Liver (tissue), 9 donors: ENCODE data around the gene AGPAT2. TPM values are rescaled to one million over a fixed set of nuclear protein-coding genes. Genes with fewer than 3 reads are reported as not detected.

Experiments
- DNase-seq: peaks from one replicate; pipeline ENCODE4 v3.0.0-alpha.2; 2017; ENCODE audit warnings: low spot score
- H3K27ac ChIP-seq, 2 donors: one replicate each; pipeline ENCODE4 v1.7.0; 2013; ENCODE audit warnings: inconsistent platforms in 2 of 2, low read length in 2 of 2, control low read depth in 1 of 2, low read depth in 1 of 2, mild to moderate bottlenecking in 1 of 2
- H3K27me3 ChIP-seq, 4 donors: one replicate each; pipeline versions ENCODE4 v1.6.1 to v1.7.0; 2013; ENCODE audit warnings: low read length in 3 of 4, inconsistent platforms in 1 of 4, mild to moderate bottlenecking in 1 of 4, moderate library complexity in 1 of 4; ENCODE audit not compliant: control insufficient read depth in 4 of 4, insufficient read depth in 4 of 4
- H3K36me3 ChIP-seq, 4 donors: one replicate each; pipeline versions ENCODE4 v1.6.1 to v1.7.0; 2013; ENCODE audit warnings: low read length in 3 of 4, mild to moderate bottlenecking in 3 of 4, low read depth in 1 of 4, moderate library complexity in 1 of 4; ENCODE audit not compliant: control insufficient read depth in 4 of 4, insufficient read depth in 3 of 4
- H3K4me1 ChIP-seq, 4 donors: one replicate each; pipeline versions ENCODE4 v1.6.1 to v1.7.0; 2013; ENCODE audit warnings: low read length in 3 of 4, mild to moderate bottlenecking in 3 of 4, moderate library complexity in 1 of 4; ENCODE audit not compliant: control insufficient read depth in 4 of 4, insufficient read depth in 4 of 4
- H3K4me3 ChIP-seq, 3 donors: one replicate each; pipeline versions ENCODE4 v1.6.1 to v1.7.0; 2013; ENCODE audit warnings: low read length in 3 of 3, control low read depth in 1 of 3, low read depth in 1 of 3, mild to moderate bottlenecking in 1 of 3
- H3K9ac ChIP-seq, 2 donors: one replicate each; pipeline ENCODE4 v1.7.0; 2013; ENCODE audit warnings: low read length in 2 of 2, mild to moderate bottlenecking in 2 of 2, moderate library complexity in 2 of 2, control low read depth in 1 of 2, low read depth in 1 of 2
- H3K9me3 ChIP-seq, 4 donors: one replicate each; pipeline versions ENCODE4 v1.6.1 to v1.7.0; 2013; ENCODE audit warnings: low read length in 3 of 4; ENCODE audit not compliant: control insufficient read depth in 4 of 4
- CTCF ChIP-seq: fragments of 150-350 bp; IDR thresholded peaks from 2 replicates; pipeline ENCODE4 v1.5.1; 2017; ENCODE audit warnings: improper control_type of control experiment, low read depth, low read length; ENCODE audit not compliant: missing input control
- EGR1 ChIP-seq, 2 donors: IDR thresholded peaks; 2 replicates each; pipeline ENCODE4 v1.6.1; 2016 to 2018; ENCODE audit warnings: antibody characterized with exemption in 2 of 2, low read depth in 2 of 2
- FOXA1 ChIP-seq: IDR thresholded peaks from 2 replicates; pipeline ENCODE4 v1.6.1; 2016; ENCODE audit warnings: antibody characterized with exemption
- GABPA ChIP-seq, 2 donors: IDR thresholded peaks in 1 of 2; conservative IDR thresholded peaks in 1 of 2; 2 replicates each; pipeline ENCODE4 v1.6.1; 2016; ENCODE audit warnings: antibody characterized with exemption in 2 of 2, mild to moderate bottlenecking in 1 of 2, moderate library complexity in 1 of 2
- HNF4A ChIP-seq, 2 donors: conservative IDR thresholded peaks; 2 replicates each; pipeline ENCODE4 v1.6.1; 2016; ENCODE audit warnings: antibody characterized with exemption in 2 of 2, mild to moderate bottlenecking in 2 of 2
- HNF4G ChIP-seq: IDR thresholded peaks from 2 replicates; pipeline ENCODE4 v1.6.1; 2016; ENCODE audit warnings: antibody characterized with exemption
- JUND ChIP-seq, 2 donors: IDR thresholded peaks; 2 replicates each; pipeline ENCODE4 v1.6.1; 2016; ENCODE audit warnings: antibody characterized with exemption in 2 of 2
- NR2F2 ChIP-seq: IDR thresholded peaks from 2 replicates; pipeline ENCODE4 v1.6.1; 2016; ENCODE audit warnings: antibody characterized with exemption
- RAD21 ChIP-seq, 2 donors: IDR thresholded peaks; 2 replicates each; pipeline ENCODE4 v1.6.1; 2016; ENCODE audit warnings: antibody characterized with exemption in 2 of 2, mild to moderate bottlenecking in 2 of 2
- REST ChIP-seq: IDR thresholded peaks from 2 replicates; pipeline ENCODE4 v1.6.1; 2016; ENCODE audit warnings: antibody characterized with exemption, mild to moderate bottlenecking
- RXRA ChIP-seq, 2 donors: IDR thresholded peaks; 2 replicates each; pipeline ENCODE4 v1.6.1; 2017 to 2018; ENCODE audit warnings: antibody characterized with exemption in 2 of 2, mild to moderate bottlenecking in 1 of 2
- SP1 ChIP-seq: IDR thresholded peaks from 2 replicates; pipeline ENCODE4 v1.6.1; 2018; ENCODE audit warnings: antibody characterized with exemption, mild to moderate bottlenecking
- TAF1 ChIP-seq: conservative IDR thresholded peaks from 2 replicates; pipeline ENCODE4 v1.6.1; 2016; ENCODE audit warnings: antibody characterized with exemption, mild to moderate bottlenecking
- YY1 ChIP-seq: IDR thresholded peaks from 2 replicates; pipeline ENCODE4 v1.6.1; 2016; ENCODE audit warnings: antibody characterized with exemption, mild to moderate bottlenecking
- WGBS: extraction: QIAGEN DNeasy Blood & Tissue Kit; methylation state at CpG from one replicate; pipeline ENCODE4 v1.1.7; 2013; 5-methylcytosine and 5-hydroxymethylcytosine counted together
- polyA plus RNA-seq, 2 donors: library from polyadenylated mRNA; stranded (reverse) in 1 of 2; unstranded in 1 of 2; fragments of 200-250 nt in 1 of 2; fragments of >200 nt in 1 of 2; fragmentation: Nextera tagmentation in 1 of 2; extraction: Ambion mirVana in 1 of 2; gene quantifications; one replicate each; pipeline versions ENCODE4 v1.2.1 to v1.2.3, GENCODE V29; 2013 to 2015
- total RNA-seq, 2 donors: library from RNA; depleted of rRNA; stranded (reverse); fragments of >200 nt; gene quantifications; one replicate each; pipeline ENCODE4 v1.2.3, GENCODE V29; 2014
- TF ChIP-seq, protein P1 (sequence below): IDR thresholded peaks from 2 replicates; pipeline ENCODE4 v1.6.1; 2016; ENCODE audit warnings: antibody characterized with exemption
- donor health status: healthy.
- donor health status: healthy.
- donor health status: healthy.
- donor health status: healthy.
- donor health status: healthy.

Gene AGPAT2
- total and polyA plus RNA-seq, 4 donors: 75.1 to 222 (median 212) TPM

DNA sequence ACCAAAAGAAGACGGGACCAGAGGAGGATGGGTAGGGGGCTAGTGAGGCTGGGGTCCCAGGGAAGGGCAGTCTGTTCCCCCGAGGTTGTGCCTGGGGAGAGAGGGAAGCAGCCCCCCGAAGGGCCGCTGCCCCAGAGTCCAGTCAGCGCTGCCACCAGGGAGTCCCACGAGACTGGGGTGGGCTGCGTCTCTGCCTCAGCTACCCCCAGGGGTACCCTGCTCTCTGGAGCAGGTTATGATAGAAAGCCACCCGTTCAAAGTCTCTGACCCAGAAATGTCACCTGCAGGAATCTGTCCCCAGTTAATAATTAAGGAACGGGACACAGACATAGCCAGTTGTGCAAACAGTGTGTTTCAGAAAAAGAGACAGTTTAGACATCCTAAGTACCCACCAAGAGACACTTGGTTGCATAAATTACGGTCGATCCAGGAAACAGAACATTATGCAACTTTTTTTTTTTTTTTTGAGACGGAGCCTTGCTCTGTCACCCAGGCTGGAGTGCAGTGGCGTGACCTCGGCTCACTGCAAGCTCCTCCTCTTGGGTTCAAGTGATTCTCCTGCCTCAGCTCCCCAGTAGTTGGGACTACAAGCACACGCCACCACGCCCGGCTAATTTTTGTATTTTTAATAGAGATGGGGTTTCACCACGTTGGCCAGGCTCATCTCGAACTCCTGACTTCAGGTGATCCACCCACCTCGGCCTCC is 10.7 kb upstream of the AGPAT2 start (continued):
- TF ChIP-seq REST (peak; percentile 28), GABPA (IDR thresholded peaks at IDR 0.05 in 1 of 2, conservative IDR thresholded peaks at IDR 0.05 in 1 of 2) (peak in 1 of 2 donors; percentile 11), YY1 (peak; percentile 49), HNF4G (peak; percentile 64), SP1 (peak; percentile 83), NR2F2 (peak; percentile 48), HNF4A (conservative IDR thresholded peaks at IDR 0.05) (peak; percentile 85 to 86)

DNA sequence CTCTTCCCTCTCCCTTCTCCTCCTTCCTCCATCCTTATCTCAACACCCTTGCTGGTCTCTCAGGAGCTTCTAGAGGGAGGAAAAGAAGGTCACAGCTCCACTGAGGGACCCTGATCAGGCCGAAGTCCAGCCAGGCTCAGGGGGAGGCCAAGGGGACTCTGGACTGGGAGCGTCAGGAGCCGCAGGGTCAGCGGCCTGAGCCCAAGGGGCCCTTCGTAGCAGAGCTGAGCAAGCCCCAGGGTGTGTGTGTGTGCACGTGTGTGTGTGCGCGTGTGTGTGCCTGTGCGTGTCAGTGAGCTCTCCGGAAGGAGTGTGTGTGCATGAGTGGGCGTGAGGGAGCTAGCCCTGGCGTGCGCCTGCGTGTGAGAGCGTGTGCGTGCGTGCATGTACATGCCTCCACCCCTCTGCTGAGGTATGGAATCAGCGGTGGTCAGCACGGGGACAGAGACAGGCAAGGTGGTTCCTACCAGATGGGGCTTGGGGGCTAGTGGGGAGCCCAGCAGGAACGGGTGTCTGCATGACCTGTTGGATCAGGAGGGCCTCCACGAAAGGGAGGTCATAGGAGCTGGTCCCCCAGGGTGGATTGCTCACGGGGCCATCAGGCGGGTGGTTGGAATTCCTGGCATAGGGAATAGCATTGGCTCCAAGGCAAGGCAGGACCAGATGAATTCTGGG is 10.0 kb upstream of the AGPAT2 start:
- WGBS: 25% methylated on average over 23 of the region's 23 CpGs
- no peaks in the 10 kb centered on the region for H3K27me3 ChIP-seq
- peak overlapping the region in 1 of 3 donors; percentile 23 for H3K4me3 ChIP-seq
- peak overlapping the region; percentile 89 to 93 for H3K27ac ChIP-seq
- H3K9me3 ChIP-seq: no peaks in the 10 kb centered on the region
- no peak for DNase-seq
- peaks cover 24 to 60% (median 55%) of the 10 kb centered on the region in 4 donors for H3K4me1 ChIP-seq
- peak; percentile 83 for TF ChIP-seq SP1
- peak; percentile 92 to 97 for TF ChIP-seq HNF4A (conservative IDR thresholded peaks at IDR 0.05)
- peak; percentile 92 to 98 for TF ChIP-seq RXRA (IDR thresholded peaks at IDR 0.05)
- TF ChIP-seq EGR1 (IDR thresholded peaks at IDR 0.05; ENCODE audit: low read depth in 2 of 2): peak in 1 of 2 donors; percentile 67
- TF ChIP-seq NR2F2: peak; percentile 66
- TF ChIP-seq HNF4G: peak; percentile 94
- peak in 1 of 2 donors; percentile 45 for TF ChIP-seq JUND (IDR thresholded peaks at IDR 0.05)
- TF ChIP-seq GABPA (IDR thresholded peaks at IDR 0.05 in 1 of 2, conservative IDR thresholded peaks at IDR 0.05 in 1 of 2): no peak
- no peak for TF ChIP-seq FOXA1
- H3K36me3 ChIP-seq: no peaks in the 10 kb centered on the region
- H3K9ac ChIP-seq: peak overlapping the region in 1 of 2 donors; percentile 21

- peak overlapping the region; percentile 61 to 77 for H3K27ac ChIP-seq
- no peak for DNase-seq
- H3K27me3 ChIP-seq: no peaks in the 10 kb centered on the region
- H3K9me3 ChIP-seq: no peaks in the 10 kb centered on the region
- WGBS: 72% methylated on average over 9 of the region's 9 CpGs
- peaks cover 24 to 62% (median 55%) of the 10 kb centered on the region in 4 donors for H3K4me1 ChIP-seq
- no peak overlapping the region for H3K9ac ChIP-seq
- no peaks in the 10 kb centered on the region for H3K36me3 ChIP-seq
- no peak overlapping the region for H3K4me3 ChIP-seq
- TF ChIP-seq TAF1 (no peak), CTCF (no peak), RAD21 (IDR thresholded peaks at IDR 0.05) (no peak)
- TF ChIP-seq, protein P1, sequence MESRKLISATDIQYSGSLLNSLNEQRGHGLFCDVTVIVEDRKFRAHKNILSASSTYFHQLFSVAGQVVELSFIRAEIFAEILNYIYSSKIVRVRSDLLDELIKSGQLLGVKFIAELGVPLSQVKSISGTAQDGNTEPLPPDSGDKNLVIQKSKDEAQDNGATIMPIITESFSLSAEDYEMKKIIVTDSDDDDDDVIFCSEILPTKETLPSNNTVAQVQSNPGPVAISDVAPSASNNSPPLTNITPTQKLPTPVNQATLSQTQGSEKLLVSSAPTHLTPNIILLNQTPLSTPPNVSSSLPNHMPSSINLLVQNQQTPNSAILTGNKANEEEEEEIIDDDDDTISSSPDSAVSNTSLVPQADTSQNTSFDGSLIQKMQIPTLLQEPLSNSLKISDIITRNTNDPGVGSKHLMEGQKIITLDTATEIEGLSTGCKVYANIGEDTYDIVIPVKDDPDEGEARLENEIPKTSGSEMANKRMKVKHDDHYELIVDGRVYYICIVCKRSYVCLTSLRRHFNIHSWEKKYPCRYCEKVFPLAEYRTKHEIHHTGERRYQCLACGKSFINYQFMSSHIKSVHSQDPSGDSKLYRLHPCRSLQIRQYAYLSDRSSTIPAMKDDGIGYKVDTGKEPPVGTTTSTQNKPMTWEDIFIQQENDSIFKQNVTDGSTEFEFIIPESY: no peak
These were observed 9.2 kb upstream of the AGPAT2 start for GRCh38 chr9:136696502-136696901.
